GM19099 (cell line): Measurements from ENCODE around the gene FBLN2.

Experiments
- POLR2A ChIP-seq: IDR thresholded peaks from 3 replicates; pipeline ENCODE4 v1.6.1; 2011; ENCODE audit warnings: low read depth; ENCODE audit not compliant: insufficient read length; ENCODE audit errors: extremely low read depth

FBLN2 gene

GRCh38 chr3:13548696-13549622 lies at the start of gene FBLN2:
Gene FBLN2 (plus strand): TSS chr3:13549125. CDS start chr3:13570356, 21,231 bp downstream.
- TF ChIP-seq POLR2A = no peak

GRCh38 chr3:13500133-13500885 lies 48.6 kb upstream of the FBLN2 start:
- TF ChIP-seq POLR2A = no peak

GRCh38 chr3:13501056-13501455 lies 47.9 kb upstream of the FBLN2 start:
- no peak for TF ChIP-seq POLR2A

- TF ChIP-seq POLR2A = no peak
Observed at GRCh38 chr3:13501521-13501920, 47.4 kb upstream of the FBLN2 start.

- TF ChIP-seq POLR2A = no peak
Observed at GRCh38 chr3:13501958-13502790, 46.8 kb upstream of the FBLN2 start.

- no peak for TF ChIP-seq POLR2A
Observed at GRCh38 chr3:13502791-13503060, 46.2 kb upstream of the FBLN2 start.

GRCh38 chr3:13504161-13504831 lies 44.6 kb upstream of the FBLN2 start:
- no peak for TF ChIP-seq POLR2A

- TF ChIP-seq POLR2A = no peak
Observed at GRCh38 chr3:13505147-13506130, 43.5 kb upstream of the FBLN2 start.

- no peak for TF ChIP-seq POLR2A
Observed at GRCh38 chr3:13506239-13506638, 42.7 kb upstream of the FBLN2 start.

GRCh38 chr3:13506680-13507079 lies 42.2 kb upstream of the FBLN2 start:
- no peak for TF ChIP-seq POLR2A

- TF ChIP-seq POLR2A = no peak
Observed at GRCh38 chr3:13507247-13507569, 41.7 kb upstream of the FBLN2 start.

GRCh38 chr3:13507570-13508339 lies 41.2 kb upstream of the FBLN2 start:
- no peak for TF ChIP-seq POLR2A

GRCh38 chr3:13508496-13508895 lies 40.4 kb upstream of the FBLN2 start:
- TF ChIP-seq POLR2A = no peak
